GM18520 (cell line): ENCODE data around the gene TUFT1.
A peak's percentile ranks its signal among the peaks of the same experiment; 100 is the strongest.

Experiments
- ATAC-seq: cut with Tn5 transposase; IDR thresholded peaks from one replicate; pipeline ENCODE4 v1.9.1; 2021; ENCODE audit not compliant: unreplicated experiment

The TUFT1 gene, protein sequence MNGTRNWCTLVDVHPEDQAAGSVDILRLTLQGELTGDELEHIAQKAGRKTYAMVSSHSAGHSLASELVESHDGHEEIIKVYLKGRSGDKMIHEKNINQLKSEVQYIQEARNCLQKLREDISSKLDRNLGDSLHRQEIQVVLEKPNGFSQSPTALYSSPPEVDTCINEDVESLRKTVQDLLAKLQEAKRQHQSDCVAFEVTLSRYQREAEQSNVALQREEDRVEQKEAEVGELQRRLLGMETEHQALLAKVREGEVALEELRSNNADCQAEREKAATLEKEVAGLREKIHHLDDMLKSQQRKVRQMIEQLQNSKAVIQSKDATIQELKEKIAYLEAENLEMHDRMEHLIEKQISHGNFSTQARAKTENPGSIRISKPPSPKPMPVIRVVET

DNA sequence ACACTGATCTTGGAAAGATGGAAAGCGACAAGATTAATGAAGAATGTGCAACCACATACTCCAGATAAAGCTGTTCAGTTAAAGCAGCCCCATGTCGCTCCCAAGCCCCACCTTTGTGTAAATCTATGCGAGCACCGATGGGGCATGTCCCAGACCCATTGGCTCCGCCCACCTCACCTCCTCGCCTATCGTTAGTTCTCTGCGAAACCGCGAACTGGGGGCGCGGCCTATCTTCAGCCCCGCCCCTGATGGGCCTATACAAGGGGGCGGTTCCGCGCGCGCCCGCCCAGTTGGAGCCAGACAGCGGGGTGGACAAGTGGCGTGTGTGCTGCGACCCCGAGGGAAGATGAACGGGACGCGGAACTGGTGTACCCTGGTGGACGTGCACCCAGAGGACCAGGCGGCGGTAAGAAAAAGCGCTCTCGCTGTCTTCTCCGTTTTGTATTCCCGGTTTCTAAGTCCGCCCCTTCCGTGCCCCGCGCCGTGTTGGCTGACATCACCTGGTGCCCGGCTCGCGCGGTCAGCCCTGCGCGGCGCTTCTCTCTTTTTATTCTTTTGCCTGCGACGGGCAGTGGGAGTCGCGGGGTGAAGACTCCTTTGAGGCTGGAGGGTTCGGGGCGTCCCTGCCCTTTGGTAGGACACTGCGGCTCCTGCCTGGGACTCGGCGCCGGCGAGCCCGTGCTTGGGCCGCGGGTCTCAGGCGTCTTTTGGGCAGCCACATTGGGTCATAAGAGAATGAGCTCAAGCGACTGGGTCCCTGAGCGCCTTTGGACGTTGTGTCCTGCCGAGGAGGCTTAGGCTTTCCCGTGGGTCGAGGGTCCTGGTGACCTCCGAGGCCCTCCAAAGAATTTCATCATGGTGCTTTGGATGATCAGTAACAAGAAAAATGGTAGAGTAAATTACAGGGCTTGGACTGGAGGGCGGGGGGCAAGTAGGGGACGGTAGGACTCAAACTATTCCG lies at the start of gene TUFT1:
TUFT1 (plus strand) TSS at position 289 of the 961 bp plus-strand sequence; CDS start at position 347, 58 bp downstream.
- ATAC-seq, result peak; percentile 90

DNA sequence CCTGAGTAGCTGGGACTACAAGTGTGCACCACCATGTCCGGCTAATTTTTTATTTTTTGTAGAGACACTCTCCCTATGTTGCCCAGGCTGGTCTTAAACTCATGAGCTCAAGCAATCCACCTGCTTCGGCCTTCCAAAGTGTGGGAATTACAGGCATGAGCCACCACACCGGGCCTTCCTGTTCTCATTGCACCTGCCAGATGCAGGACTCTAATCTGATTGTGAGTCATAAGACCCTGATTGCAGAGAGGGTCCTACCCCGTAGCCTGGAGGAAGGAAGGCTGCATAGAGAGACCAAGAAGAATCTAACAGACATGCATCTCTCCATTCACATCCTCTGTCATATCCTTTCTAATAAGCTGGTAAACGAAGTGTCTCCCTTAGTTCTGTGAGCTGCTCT lies 48.5 kb upstream of the TUFT1 start:
- no peak for ATAC-seq

DNA sequence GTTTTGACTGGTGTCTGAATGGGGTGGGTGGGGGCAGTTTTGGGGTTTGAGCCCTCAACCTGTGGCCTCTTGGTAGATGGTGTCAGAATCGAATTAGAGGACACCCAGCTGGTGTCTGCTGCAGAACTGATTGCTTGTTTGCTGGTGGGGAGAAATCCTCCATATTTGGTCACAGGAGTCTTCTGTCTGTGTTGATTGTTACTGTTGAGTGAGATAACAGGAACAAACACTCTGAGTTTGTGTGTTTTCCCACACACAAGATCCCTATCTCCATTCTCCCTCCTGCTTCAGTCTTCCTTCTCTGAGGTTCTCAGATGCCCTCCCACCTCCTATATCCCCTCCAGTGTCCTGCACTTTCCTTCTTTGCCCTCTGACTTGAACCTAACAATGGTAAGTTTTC lies 48.0 kb upstream of the TUFT1 start:
- ATAC-seq, result no peak

DNA sequence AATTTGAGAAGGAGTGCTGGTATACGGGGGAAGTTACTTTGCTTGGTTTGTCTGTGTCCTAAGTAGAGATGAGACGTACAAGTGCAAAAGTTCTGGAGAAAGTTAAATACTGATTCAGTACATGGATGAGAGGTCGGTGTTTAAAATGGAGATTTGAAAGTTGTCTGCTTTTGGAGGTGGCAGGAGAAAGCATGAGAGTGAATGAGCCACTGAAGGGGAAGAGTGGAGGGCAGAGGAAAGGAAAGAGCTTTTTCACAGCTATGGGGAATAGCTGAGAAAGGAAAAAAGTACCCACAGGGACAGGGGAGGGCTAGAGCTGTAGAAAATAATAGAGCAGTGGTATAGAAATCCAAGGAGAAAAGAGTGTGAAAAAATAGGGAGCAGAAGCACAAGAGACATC lies 47.1 kb upstream of the TUFT1 start:
- no peak for ATAC-seq

DNA sequence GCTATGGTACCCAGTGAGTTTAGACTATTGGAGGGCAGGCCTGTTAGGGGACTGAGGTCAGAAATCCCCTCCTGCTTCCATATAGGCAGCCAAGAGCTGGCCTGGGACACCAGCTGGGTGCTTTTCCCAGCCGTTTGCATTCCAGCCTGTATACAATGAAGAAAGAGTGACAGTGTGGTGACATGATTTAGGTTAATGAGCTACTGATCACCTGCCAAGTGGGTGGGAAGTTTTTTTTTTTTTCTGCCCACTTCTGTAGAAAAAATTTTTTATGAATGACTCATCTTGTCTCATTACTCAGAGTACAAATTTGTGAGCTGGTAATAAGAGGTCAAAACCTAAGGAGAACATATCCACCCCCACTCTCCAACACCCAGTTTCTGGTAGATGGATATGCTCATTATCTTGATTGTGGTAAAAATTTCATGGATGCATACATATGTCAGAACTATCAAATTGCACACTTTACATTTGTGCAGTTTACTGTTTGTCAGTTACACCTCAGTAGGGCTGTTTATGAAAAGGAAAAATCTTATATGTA lies 45.3 kb upstream of the TUFT1 start:
- ATAC-seq, result no peak

DNA sequence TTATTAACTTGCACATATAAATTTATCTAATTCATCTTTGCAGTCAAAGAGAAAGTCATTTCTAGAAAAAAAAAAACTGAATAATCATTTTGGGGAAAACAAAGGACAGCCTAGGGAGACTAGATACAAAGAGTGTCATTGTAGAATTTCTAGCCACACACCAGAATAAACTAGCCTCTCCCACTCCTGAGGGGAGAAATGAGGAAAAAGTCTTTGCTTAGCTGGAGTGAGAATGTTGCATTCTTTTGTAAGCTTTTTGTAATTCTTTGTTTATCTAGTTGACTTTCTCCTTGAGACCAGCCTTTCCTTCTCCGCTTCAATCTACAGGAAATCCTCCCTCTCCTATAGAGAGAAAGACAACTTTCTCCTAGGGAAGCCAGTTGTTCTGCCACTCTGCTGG lies 44.8 kb upstream of the TUFT1 start:
- no peak for ATAC-seq

DNA sequence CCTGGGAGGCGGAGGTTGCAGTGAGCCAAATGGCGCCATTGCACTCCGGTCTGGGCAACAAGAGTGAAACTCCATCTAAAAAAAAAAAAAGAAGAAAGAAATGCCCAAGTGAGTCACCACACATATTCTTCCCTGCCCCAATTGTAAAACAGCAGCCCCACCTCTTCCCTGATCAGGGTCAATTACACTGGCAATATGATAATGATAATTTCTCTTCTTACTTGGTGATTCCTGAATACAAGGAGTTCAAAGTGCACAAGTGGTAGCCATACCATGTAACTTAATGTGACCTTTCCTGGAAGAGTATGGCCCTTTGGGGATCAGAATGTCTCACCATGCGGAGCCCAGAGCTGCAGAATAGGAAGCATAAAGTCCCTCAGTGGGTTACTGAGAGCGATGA lies 40.7 kb upstream of the TUFT1 start:
- no peak for ATAC-seq

DNA sequence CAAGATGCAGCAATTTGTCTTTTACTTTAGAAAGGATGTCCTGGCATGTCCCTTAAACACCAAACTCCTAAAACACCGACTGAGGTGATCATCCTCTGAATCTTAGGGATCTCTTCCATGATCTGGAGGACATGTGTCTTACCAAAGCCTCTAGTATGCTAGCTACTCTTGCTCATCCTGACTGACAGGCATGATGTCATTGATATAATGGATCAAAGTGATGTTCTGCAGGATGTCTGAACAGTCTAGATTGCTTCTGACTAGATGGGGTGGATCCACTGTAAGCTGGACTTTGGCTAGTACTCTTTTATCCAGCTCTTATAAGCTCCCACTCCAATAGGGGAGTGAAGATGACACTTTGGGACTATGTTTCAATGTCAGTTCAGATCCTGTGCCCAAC lies 40.2 kb upstream of the TUFT1 start:
- ATAC-seq, result no peak

DNA sequence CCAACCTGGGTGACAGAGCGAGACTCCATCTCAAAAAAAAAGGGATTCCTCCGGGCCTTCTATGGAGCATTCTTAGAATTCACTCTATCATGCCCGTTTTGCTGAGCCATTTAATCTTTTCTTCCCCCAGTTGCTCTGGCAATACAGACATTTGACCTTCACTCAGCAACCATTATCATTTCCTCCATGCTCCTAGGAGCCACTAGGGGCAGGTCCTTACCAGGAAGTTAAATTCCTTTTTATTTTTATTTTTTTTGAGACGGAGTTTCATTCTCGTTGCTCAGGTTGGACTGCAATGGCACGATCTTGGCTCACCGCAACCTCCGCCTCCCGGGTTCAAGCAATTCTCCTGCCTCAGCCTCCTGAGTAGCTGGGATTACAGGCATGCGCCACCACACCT lies 38.6 kb upstream of the TUFT1 start:
- ATAC-seq, result no peak

DNA sequence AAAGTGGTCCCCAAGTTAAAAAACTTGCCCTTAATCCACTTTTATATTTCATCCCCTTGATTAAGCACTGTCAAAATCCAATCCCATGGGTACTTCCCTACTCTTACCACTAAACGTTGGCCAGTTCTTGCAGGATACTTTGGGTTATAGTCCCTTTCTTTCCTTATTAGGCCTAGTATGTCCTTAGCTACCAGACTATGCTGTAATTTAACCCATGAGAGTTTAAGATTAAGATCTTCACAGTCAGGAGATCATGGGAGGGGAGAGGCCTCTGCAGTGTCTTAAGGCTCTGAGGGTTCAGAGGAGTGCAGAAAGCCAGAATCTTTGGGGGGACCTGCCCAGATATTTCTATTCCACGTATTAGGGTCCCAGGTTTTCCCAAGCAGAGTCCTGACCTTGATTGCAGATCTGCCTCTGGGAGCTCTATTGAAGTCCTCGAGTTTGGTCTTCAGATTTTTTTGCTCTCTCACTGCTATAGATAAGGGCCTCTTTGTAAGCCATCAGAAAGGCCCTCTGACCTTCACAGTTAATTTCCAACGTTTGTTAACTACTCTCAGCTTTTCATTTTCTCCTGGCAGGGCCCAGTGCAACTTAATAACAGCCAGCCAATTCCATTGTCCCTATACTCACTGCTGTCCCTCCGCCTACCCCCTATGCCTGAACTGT lies 37.9 kb upstream of the TUFT1 start:
- ATAC-seq, result no peak

DNA sequence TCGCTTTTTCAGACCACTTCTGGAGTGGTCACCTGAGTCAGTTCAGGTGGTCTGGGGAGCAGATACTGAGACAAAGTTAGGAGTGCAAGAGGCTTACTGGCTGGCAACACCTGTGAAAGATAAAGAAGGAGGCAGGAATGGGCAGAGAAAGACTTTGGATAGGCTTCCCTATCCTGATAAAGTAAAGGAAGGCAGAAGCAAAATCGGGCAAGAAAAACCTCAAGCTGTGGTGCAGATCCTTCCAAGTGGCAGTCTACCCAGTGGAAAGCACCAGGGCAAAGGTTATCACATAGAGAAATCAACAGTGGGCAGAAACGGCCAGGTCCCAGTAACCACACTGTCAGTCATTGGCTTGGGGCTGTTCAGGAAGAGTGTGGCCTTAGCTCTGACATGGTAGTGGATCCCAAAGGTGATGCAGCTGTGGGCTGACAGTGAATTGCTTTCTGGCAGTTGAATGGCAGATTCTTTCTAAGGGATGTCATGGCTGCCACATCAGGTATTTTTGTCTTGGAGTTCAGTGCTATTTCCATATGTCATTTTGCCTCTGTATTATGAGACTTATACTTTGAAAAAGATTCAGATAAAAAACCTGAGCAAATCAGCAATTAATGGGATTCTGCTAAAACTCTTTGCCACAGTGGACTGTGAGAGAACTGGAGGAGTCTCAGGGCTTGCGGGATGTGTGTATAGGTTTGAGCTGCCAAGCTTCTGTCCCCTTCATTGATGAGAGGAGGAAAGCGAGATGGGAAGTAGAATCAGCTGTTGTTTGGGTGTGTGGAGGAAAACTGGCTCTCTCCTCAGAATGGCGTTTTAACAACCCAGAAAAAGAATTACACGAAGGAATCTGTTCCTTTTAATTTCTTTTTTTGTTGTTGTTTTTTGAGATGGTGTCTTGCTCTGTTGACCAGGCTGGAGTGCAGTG lies 37.0 kb upstream of the TUFT1 start:
- no peak for ATAC-seq

DNA sequence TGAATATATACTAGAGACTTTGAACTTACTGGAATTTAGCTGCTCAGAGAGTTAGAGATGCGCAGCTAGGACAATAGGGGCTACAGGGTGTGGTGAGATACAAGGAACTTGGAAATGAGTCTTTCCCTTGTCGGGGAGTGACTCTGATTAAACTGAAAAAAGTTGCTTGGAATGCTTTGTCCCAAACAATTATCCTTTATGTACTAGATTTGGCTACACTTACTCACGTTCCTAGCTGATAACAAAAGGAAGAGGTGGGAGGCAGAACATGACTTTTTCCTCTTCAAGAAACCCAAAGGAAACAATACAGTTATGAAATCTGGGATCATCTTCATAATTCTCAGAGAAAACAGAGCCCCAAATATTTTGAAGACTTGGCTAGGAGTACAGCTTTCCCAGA lies 35.9 kb upstream of the TUFT1 start:
- no peak for ATAC-seq

DNA sequence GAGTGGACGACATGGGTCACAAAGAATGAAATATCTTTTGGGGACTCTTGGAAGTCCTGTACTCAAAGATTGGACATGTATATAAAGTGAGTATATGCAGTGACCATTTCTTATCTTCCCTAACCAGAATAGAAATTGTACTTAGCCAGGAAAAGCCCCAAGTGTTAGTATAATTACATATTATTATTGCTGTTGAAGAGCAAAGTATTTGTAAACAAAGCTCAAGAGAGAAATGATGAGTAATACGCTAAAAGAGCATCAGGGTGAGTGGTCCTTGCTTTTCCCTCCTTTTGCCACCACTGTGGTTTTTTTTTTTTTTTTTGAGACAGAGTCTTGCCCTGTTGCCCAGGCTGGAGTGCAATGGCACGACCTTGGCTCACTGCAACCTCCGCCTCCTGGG lies 35.4 kb upstream of the TUFT1 start:
- ATAC-seq, result no peak

DNA sequence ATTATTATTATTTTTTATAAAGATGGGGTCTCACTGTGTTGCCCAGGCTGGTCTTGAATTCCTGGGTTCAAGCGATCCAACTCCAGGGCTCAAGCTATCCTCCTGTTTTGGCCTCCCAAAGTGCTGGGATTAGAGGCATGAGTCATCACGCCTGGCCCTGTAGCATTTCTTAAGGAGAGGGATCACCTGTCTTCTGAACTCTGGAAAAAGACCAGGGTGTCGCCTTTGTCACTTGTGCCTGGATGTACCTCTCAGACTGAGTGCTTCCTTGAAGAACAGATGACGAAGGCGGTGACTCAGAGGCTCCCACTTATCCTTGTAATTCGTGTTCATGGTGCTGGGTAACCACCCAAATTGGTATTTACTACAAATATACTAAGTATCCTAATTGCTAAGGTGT lies 31.3 kb upstream of the TUFT1 start:
- no peak for ATAC-seq

DNA sequence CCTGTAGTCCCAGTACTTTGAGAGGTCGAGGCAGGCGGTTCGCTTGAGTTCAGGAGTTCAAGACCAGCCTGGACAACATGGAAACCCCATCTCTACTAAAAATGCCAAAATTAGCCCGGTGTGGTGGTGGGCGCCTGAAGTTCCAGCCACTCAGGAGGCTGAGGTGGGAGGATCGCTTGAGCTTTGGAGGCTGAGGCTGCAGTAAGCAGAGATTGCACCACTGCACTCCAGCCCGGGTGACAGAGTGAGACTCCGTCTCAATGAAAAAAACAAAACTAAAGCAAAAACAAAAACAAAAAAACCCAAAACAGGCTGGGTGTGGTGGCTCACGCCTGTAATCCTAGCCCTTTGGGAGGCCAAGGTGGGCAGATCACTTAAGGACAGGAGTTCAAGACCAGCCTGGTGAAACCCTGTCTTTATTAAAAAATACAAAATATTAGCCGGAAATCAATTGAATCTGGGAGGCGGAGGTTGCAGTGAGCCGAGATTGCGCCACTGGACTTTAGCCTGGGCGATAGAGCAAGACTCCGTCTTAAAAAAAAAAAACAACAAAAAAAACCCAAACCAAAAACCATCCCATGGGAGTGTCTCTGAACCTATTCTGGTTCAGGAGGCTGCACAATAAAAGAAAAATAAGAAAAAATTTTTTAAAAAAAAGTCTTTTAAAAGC lies 30.6 kb upstream of the TUFT1 start:
- ATAC-seq, result no peak

DNA sequence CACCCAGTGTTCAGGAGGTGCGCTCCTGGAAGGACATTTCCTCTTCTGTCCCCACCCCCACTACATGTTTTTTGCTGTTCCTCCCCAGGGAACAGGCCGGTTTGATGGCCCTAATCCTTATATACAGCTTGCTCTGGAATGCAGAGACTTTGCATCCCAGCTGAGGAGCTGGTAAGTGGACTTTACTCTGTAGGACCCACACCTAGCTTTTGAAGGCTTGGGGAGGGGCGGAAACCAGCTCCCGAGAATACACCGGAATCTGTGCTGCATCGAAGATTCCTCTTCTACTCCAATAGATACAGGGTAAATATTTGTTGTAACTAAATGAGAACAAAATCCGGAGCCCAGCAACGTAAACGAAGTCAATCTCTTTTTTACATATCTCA lies 30.1 kb upstream of the TUFT1 start:
- ATAC-seq, result no peak

DNA sequence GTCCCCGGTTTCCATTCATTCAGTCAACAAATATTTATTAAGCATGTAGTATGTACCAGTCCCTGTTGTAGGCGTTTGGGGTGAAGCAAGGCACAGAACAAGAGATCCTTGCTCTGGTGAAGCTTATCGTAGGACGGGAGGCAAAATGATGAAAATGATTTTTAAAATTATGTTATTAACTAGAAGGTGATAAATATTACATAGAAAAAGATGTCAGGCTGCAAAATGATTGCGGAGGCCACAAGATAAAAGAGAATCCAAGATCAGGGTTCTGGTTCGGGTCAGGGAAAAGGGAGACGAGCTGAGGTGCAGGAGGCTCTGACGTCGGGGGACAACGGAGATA lies 29.5 kb upstream of the TUFT1 start:
- ATAC-seq, result no peak

DNA sequence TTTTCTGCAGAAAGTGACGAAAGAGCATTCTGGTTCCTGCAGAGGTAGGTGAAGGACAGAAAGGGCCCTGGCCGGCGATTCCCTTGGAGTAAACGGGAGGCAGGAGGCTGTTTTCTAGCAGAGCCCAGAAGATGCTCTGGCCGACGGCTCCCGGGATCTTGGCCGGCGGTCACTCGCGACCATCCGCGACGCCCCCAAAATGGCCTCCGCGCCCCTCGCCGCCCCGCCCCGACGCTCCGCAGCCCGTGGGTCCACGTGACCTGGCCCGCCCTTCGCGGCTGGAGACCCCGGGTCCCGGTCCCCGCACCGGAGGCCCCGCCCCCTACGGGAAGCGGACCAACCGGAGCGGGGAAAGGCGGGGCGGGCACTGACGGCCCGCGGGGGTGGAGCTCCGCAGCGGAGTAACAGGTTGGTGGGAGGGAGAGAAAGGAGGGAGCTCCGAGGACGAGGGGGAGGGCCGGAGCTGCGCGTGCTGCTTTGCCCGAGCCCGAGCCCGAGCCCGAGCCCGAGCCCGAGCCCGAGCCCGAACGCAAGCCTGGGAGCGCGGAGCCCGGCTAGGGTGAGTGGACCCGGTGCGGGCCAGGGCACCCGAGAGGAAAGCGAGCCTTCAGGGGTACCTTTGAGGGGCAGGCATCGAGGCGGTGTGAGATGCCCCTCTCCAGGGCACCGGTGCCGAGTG lies 29.0 kb upstream of the TUFT1 start, which contains the start of gene CGN:
CGN (plus strand) TSS at position 431 of the 679 bp plus-strand sequence. CDS start 7,133 bp downstream, outside the sequence.
- ATAC-seq, result peak; percentile 68

DNA sequence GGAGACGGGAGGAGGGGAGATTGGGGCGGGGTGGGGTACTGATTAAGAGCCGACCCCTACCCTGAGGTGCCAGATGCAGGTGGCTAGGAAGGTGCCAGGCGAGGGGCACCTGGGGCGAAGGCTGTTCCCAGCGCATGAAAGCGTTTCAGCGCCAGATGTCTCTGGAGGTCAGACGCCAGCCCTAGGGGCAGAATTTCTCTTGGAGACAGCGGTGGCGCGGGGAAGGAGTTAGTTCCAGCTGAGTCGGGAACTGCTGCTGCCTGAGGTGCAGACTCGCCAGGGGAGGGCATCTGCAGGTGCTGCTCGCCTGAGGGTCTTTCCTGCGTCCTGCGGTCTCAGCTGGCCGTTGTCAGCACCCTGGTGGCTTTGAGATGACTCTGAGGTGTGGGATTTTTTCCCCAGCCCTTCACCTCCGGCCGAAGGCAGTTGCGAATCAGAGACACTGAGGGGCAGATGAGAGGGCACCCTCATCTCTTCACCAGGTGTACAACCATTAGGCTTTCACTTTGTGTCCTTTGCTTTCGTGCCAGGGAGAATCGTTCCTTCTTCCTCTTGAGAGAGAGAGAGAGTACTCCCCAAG lies 28.4 kb upstream of the TUFT1 start:
- peak; percentile 5 for ATAC-seq
